ENCODE results near the gene MLYCD. TPM values are rescaled to one million over a fixed set of nuclear protein-coding genes. Genes with fewer than 3 reads are reported as not detected.

The MLYCD gene
- total and polyA plus RNA-seq, 2 donors from 2014 or later, result 8.8 to 9.1 TPM

- no peak overlapping the region for H3K4me3 ChIP-seq (ENCODE audit: low read length in 3 of 3)
- DNase-seq, result peak in 1 of 5 donors; percentile 13
- TF ChIP-seq CTCF (IDR thresholded peaks at IDR 0.05; ENCODE audit: borderline replicate concordance, extremely low read depth, insufficient read depth), result no peak
- H3K27ac ChIP-seq (ENCODE audit: low read depth in 2 of 2, low read length in 2 of 2), result no peak overlapping the region
- no peaks in the 10 kb centered on the region for H3K27me3 ChIP-seq (ENCODE audit: control insufficient read depth, insufficient read depth, low read length)
- no peaks in the 10 kb centered on the region for H3K36me3 ChIP-seq (ENCODE audit: control insufficient read depth in 2 of 3, insufficient read depth in 3 of 3, low read length in 3 of 3)
- no peaks in the 10 kb centered on the region for H3K9me3 ChIP-seq (ENCODE audit: control insufficient read depth in 2 of 3, insufficient read depth in 1 of 3, low read length in 3 of 3)
- no peaks in the 10 kb centered on the region for H3K4me1 ChIP-seq (ENCODE audit: control insufficient read depth in 2 of 3, insufficient read depth in 2 of 3, low read depth in 1 of 3, low read length in 3 of 3)
- no peak for FAIRE-seq
- no peak overlapping the region for H3K9ac ChIP-seq (ENCODE audit: low read length in 3 of 3)
- intact Hi-C loops (cut with DNase I), result loop anchor here (10.0 kb wide), 1 partner anchor 86 kb away; no protein-coding TSS in a partner anchor
Measured at GRCh38 chr16:83968891-83969649, 70.2 kb downstream of the MLYCD start.

GRCh38 chr16:83969771-83970429 is 71.0 kb downstream of the MLYCD start:
- no peak for TF ChIP-seq CTCF (IDR thresholded peaks at IDR 0.05; ENCODE audit: borderline replicate concordance, extremely low read depth, insufficient read depth)
- Histone ChIP-seq H3K4me3 (ENCODE audit: low read length in 3 of 3) (no peak overlapping the region), H3K4me1 (ENCODE audit: control insufficient read depth in 2 of 3, insufficient read depth in 2 of 3, low read depth in 1 of 3, low read length in 3 of 3) (no peaks in the 10 kb centered on the region), H3K27me3 (ENCODE audit: control insufficient read depth, insufficient read depth, low read length) (no peaks in the 10 kb centered on the region), H3K27ac (ENCODE audit: low read depth in 2 of 2, low read length in 2 of 2) (no peak overlapping the region), H3K36me3 (ENCODE audit: control insufficient read depth in 2 of 3, insufficient read depth in 3 of 3, low read length in 3 of 3) (no peaks in the 10 kb centered on the region), H3K9me3 (ENCODE audit: control insufficient read depth in 2 of 3, insufficient read depth in 1 of 3, low read length in 3 of 3) (no peaks in the 10 kb centered on the region), H3K9ac (ENCODE audit: low read length in 3 of 3) (no peak overlapping the region)
- peak in 1 of 5 donors; percentile 67 for DNase-seq
- no peak for FAIRE-seq
- intact Hi-C loops (cut with DNase I), result loop anchor here (10.0 kb wide), 1 partner anchor 85 kb away; no protein-coding TSS in a partner anchor

GRCh38 chr16:83970430-83970815 is 71.5 kb downstream of the MLYCD start:
- no peaks in the 10 kb centered on the region for H3K36me3 ChIP-seq (ENCODE audit: control insufficient read depth in 2 of 3, insufficient read depth in 3 of 3, low read length in 3 of 3)
- no peaks in the 10 kb centered on the region for H3K27me3 ChIP-seq (ENCODE audit: control insufficient read depth, insufficient read depth, low read length)
- no peak for FAIRE-seq

More at GRCh38 chr16:83970430-83970815, 71.5 kb downstream of the MLYCD start:
- no peaks in the 10 kb centered on the region for H3K9me3 ChIP-seq (ENCODE audit: control insufficient read depth in 2 of 3, insufficient read depth in 1 of 3, low read length in 3 of 3)
- H3K4me3 ChIP-seq (ENCODE audit: low read length in 3 of 3), result no peak overlapping the region
- no peak overlapping the region for H3K9ac ChIP-seq (ENCODE audit: low read length in 3 of 3)
- no peak overlapping the region for H3K27ac ChIP-seq (ENCODE audit: low read depth in 2 of 2, low read length in 2 of 2)
- H3K4me1 ChIP-seq (ENCODE audit: control insufficient read depth in 2 of 3, insufficient read depth in 2 of 3, low read depth in 1 of 3, low read length in 3 of 3), result no peaks in the 10 kb centered on the region
- intact Hi-C loops (cut with DNase I), result no loop called here
- TF ChIP-seq CTCF (IDR thresholded peaks at IDR 0.05; ENCODE audit: borderline replicate concordance, extremely low read depth, insufficient read depth), result no peak
- DNase-seq, result no peak

Measured in kidney (tissue), 14 donors.